Inflammatory macrophage treated with lipopolysaccharide for 4 hours (primary cell): Measurements from ENCODE around the gene DPP9.
"Not testable (repeated sequence)": the region's sequence is repeated elsewhere in the genome, so short reads cannot be mapped to it uniquely, and the experiment has no call there.

Experiments used
- DNase-seq: peaks from one replicate; pipeline ENCODE4 v3.0.0-alpha.2; 2020

Gene DPP9

DNA sequence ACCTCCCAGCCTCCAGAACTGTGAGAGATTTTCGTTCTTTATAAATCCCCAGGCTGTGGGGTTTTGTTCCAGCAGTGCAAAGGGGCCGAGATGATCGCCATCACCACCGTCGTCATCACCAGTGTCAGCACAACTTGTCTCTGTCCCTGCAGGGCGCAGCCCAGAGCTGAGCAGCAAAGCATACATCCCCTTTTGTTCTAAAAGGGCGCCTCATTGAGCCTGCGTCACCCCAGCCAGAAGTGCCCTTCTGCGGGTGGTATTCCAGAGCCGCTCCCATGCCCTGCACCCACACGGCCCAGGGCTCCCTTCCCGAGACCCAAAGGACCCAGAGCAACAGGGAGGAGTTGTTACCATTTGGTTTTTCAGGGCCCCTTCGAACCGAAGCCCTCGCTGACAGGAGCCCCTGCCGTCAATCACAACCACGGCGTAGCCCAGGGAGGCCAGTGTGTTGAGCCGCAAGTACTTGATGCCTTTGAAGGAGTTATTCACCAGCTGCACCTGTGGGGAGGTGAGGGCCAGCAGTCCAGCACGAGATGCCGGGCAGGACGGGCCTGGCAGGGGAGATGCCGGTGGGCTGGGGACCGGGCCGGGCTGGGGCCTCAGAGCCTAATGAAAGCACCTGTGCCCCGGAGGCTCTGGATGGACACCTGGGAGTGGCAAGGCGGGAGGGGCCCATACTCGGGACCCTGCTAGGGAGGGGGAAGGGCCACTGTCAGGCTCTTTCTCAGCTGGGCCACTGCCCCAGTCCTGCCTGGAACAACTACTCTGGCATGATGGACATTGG is 39.1 kb downstream of the DPP9 start:
- DNase-seq: no peak

DNA sequence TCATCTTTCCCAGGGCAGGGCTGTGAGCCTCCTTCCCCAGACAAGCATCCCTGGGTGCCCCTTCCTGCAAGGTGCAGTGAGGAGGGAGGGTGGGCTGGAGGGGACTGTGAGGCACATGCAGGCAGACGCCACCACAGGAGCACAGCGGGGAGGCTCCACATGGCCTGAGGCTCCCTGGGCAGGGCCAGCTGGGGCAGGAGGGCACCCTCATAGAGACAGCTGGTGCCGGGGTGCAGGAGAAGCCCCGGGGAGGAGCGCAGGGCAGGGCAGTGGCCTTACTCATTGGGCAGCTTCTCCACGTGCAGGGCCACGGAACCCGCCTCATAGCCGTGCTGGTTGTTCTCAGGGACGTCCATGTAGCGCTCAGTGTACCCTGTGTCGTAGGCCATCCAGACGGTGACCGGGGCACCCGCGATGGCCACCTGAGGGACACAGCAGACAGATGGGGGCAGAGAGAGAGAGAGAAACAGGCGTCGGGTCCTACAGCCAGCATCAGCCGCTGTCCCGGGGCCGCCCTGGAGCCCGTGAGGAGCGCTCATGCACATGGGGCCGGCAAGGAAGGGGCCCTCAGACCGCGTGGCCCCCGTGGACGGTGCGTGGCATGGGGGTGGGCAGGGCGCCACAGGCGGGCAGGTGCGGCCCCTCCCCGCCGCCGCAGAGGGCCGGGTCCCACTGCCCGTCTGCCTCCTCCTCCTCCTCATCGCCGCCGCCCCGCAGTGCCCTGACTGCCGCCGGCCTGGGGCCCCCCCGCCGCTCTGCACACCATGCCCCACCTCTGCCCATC is 41.0 kb downstream of the DPP9 start:
- no peak for DNase-seq

DNA sequence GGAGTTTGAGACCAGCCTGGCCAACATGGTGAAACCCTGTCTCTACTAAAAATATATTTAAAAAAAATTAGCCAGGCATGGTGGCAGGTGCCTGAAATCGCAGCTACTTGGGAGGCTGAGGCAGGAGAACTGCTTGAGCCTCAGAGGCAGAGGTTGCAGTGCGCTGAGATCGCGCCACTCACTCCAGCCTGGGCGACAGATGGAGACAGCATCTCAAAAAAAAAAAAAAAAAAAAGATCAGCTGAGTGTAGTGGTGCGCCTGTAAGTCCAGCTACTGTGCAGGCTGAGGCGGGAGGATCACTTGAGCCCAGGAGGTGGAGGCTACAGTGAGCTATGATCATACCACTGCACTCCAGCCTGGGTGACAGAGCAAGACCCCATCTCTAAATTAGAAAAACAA is 43.6 kb downstream of the DPP9 start:
- DNase-seq: not testable (repeated sequence)

DNA sequence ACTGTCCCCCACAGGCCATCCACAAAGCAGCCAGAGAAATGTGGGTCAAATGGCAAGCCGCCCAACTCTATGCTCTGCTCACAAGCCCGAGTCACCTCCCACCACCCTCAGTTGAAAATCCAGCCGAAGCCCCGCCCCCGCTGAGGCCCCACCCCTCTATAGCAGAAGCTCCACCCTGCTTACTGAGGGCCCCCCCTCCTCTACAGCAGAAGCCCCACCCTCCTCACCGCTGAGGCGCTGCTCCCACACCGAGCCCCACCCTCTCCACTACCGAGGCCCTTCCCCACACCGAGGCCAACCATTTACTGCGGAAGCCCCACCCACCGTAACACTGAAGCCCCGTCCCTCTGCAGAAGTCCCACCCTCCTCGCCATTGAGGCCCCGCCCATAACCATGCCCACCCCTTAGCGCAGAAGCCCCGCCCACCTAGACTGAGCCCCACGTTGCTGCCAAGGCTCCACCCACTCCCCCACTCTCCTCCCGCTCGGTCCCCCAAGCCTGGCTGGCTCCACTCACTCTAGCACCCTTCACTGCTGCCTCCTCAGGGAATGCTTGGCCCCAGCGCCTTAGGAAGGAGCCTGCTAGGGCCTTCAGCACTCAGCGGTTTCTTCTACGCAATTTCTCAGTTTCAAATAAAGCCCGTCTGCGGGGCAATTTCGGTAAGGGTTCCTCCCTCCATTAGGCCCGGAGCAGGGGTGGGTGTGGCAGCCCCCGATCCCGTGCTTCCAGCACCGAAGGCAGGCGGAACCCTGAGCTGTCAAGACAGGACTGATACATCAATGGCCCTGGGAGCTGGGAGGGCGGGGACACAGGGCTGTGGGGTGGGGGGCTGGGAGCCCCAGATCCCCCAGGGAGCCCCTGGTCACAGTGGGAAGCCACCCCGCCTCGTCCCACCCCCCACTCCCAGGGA is 44.5 kb downstream of the DPP9 start:
- DNase-seq: no peak

DNA sequence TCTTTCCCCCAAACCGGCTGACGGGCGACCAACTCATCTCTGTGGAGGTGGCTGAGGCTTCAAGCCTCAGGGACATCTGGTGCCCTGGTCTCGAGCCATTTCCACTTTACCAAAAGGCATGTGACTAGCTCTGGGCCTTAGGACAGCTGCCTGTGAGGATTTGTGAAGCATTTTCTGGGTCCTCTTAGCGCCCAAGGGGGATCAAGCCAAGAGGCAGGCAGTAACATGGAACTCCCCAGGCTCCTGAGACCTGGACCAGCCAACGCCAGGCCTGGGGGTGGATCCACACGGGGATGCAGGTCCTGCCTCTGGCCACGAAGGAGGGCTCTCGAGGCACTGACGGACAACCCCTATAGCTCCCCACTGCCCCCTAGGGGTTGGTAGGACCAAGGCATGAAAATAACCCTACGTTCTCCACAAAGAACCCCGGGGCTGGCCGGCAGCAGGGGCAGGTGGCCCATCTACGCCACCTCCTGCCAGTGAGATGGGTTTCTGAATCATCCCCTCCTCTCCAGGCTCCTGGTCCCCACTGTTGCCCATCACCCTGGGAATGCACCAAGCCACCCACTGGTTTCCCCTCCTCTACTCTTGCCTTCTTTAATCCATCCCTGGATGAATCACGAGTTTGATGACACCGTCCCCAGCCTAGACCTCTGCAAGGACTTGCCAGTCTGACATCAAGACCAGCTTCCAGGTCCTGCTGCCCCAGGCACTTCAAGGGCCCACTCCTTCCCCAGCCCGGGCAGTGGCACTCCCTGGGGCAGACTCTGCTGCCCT is 46.5 kb downstream of the DPP9 start:
- peak; percentile 46 for DNase-seq

DNA sequence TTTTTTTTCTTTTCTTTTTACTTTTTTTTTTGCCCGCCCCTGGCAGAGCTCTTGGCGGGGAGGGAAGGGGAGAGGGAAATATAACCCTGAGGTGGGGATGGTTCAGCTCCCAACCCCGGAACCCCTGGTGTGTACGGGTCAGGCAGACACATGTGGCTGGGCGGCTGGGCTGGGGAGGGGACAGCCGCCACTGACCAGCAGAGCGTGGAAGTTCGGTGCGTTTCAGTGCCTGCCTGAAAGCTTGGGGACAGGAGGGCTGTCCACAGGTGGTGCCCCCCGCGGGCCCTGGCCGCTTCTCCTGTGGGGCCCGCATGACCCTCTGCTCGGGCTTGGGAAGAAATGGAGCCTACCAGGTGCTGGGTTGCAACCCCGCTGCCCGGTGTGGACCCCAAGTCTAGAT is 48.3 kb downstream of the DPP9 start:
- no peak for DNase-seq

DNA sequence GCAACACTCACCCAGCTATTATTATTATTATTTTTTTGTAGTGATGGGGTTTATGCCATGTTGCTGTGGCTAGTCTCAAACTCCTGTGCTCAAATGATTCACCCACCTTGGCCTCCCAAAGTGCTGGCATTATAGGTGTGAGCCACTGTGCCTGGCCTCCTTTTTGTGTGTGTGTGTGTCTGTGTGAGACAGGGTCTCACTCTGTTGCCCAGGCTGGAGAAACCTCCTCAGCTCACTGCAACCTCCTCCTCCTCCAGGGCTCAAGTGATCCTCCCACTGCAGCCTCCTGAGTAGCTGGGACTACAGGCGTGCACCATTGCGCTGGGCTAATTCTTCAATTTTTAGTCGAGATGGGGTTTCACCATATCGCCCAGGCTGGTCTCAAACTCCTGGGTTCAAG is 49.9 kb downstream of the DPP9 start:
- no peak for DNase-seq

DNA sequence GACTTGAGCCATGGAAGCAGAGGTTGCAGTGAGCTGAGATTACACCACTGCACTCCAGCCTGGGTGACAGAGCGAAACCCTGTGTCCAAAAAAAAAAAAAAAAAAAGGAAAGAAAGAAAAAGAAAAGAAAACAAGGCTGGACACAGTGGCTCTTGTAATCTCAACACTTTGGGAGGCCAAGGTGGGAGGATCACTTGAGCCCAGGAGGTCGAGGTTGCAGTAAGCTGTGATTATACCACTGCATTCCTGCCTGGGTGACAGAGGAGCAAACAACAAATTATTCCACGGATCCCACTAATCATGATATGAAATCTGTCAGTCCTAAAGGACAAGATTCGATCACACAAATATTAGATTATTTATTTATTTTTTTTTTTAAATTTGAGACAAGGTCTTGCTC is 50.4 kb downstream of the DPP9 start:
- DNase-seq: no peak

DNA sequence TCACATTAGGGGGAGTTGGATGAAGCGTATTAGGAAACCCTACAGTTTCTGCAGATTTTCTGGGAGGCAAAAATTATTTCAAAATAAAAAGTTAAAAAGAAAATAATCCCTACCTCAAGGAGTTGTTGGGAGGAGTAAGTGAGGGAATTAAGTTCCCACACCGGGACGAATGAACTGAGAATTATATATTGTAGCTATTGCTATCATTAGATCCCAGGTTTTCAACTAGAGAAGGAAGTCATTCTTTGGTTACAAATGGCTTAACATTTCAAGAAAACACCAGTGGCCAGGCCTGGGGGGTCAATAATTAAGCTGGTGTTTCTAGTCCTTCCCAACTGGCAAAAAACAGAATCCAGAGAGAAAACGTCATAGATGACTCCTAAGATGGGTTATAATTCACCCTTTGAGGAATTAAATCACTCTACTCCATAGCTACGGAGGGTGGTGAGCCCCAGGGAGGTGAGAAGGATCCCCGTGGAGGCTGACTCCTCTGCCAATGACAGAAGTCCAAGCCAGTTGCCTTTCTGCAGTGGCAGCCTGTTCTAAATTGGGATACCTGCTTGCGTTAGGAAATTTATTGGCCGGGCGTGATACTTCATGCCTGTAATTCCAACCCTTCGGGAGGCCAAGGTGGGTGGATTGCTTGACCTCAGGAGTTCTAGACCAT is 52.3 kb downstream of the DPP9 start:
- no peak for DNase-seq

DNA sequence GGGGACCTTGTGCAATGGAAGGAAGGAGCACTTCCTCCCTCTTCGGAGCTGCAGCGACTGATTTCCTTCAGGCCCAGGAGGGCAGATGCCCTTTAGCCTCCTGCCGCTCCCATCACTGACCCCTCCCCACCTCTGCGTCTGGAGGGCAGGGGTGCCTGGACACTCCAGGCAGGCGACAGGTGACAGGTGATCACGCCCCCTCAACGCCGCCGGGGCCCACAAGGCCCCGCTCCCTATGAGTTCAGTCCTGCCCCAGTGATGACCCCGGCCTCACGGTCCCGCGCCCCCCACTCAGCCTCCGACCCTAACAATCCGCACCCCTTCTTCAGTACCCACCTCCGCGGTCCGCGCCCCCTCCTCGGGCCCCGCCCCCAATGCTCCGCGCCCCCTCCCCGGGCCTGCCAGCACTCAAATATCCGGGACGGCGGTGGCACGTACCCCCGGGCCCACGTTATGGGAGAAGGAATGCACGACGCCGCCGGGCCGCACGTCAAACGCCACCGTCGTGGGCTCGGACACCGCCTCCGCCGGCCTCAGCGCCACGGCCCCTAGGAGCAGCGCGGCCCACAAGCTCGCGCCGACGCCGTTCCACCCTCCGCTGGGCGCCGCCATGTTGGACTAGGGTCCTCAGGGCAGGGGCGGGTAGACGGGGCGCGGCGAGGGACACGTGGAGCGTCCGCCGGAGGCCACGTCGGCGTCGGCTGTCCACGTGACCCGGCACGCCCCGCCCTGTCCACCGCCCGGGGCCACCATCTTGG is 53.7 kb downstream of the DPP9 start, which contains the start of gene MYDGF:
MYDGF (minus strand) TSS at position 620 of the 758 bp plus-strand sequence; CDS start at position 612, 8 bp downstream.
- DNase-seq: peak; percentile 95

DNA sequence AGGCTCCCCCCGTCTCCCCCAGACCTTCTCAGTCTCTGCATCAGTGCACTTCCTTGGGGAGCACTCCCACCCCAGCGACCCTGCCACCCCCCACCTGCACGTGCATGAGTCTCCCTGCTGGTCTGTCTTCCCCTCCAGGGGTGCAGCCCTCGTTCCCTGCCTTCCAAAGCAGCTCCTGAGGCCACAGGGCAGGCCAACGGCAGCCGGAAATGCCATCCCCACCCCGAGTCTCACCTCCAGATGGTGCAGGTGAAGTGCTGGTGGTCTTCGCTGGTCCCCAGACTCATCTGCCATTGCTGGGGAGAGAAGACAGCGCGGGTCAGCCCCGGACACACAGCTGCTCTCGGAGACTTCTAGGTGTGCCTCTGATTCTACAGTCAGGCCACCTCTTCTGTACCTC is 59.0 kb downstream of the DPP9 start:
- no peak for DNase-seq

DNA sequence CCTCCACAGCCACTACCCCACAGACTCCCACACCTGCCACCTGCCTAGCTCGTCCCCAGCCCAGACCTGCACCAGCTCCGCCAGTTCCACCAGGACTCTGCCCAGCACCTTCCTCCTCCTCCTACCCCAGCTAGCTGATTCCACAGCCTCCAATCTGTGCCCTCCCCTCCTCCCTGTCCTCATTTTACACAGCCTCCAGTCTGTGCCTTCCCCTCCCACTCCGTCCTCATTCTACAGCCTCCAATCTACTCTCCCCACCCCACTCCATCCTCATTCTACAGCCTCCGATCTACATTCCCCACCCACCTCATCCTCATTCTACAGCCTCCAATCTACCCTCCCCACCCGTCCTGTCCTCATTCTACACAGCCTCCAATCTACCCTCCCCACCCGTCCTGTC is 60.8 kb downstream of the DPP9 start:
- DNase-seq: no peak

DNA sequence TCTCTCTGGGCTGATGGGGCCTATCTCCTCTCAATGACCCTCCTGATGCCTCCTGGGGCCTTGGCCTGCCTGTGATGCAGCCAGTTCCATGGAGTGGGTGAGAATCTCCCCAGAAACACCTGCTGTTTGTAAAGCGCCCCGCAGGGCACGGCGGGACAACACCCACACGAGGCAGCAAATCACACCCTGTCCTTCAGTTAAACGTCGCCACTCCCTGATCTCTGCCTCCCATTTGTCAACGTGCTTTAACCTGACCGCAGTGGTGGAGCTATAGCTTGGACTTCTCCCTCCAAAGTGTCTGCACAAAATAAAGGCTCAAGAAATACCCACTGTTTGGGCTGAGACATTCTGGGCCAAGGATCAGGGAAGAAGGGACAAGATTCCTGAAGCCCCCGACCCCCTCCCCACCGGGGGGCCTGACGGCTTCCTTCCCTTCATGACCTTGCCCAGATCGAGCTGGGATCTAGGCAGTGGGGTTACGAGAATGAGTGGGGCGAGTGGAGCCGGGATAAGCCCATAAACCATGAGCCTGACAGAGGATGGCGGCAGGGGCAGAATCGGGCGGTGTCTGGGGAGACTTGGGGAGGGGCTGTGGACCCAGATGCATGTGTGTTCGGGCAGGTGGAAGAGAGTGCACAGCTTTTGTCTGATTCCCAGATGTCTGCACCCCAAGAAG is 61.5 kb downstream of the DPP9 start:
- no peak for DNase-seq

DNA sequence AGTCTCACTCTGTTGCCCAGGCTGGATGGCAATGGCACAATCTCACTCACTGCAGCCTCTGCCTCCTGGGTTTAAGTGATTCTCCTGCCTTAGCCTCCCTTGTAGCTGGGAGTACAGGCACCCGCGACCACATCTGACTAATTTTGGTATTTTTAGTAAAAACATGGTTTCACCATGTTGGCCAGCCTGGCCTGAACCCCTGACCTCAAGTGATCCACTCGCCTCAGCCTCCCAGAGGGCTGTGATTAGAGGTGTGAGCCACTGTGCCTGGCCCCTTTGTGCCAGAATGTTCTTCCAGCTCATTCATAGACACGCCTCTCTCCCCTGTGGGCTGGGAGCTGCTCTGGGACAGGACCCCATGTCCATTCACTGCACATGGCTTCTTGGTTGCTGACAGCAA is 62.6 kb downstream of the DPP9 start:
- DNase-seq: no peak

DNA sequence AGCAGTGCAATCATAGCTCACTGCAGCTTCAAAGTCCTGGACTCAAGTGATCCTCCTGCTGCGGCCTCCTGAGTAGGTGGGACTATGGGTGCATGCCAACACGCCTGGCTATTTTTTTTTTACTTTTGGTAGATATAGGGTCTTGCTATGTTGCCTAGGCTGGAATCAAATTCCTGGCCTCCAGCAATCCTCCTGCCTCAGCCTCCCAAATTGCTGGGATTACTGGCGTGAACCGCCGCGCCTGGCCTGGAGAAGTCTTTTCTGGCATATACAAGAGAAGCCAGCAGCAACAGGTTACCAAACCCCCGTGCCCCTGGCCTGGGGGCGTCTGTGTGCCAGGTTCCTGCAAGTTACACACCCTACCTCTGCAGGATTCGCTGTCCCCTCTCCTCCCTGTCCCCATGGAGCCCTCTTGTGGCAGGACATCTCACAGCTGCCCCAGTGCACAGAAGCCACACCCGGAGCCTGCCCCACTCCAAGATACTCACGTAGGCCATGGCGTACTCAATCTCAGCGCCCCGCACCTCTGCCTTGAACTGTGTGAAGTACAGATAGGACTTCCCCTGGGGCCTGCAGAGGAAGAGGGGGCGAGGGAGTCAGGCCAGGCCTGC is 63.4 kb downstream of the DPP9 start:
- peak; percentile 26 for DNase-seq

DNA sequence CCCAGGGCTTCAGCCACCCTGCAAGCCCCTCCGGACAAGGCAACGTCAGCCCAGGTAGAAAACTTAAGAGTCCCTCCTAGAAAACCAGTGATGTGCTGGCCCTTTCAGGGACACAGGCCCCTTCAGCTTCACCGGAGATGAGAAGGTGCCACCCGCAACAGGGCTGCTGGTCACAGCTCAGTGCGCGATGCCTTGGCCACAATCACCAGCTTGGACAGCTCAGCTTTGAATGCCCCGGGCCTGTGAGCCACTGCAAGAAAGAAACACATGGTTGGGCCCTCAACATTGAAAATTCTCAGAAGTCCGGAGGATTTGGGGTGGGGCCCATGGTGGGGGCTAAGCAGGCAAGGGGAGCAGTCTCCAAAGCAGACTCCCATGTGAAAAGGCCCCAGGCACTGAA is 65.8 kb downstream of the DPP9 start:
- no peak for DNase-seq

DNA sequence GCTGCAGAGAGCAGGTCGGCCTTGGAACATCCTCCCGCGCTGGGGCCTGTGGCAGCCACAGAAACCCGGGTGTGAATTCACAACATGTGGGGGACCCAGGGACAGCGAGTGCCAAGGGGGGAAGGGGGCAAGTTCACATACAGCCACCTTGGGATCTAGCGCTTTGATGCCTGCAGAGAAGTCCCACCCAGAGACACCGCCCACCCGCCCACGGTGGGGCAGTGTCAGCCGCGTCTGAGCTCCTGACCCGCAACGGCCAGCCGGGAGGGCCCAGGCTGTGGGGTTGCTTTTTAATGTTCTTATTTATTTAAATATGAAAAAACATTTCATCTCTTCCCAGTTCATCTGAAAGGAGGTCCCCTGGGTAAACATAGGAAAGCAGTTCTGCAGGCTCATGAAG is 66.4 kb downstream of the DPP9 start:
- no peak for DNase-seq

DNA sequence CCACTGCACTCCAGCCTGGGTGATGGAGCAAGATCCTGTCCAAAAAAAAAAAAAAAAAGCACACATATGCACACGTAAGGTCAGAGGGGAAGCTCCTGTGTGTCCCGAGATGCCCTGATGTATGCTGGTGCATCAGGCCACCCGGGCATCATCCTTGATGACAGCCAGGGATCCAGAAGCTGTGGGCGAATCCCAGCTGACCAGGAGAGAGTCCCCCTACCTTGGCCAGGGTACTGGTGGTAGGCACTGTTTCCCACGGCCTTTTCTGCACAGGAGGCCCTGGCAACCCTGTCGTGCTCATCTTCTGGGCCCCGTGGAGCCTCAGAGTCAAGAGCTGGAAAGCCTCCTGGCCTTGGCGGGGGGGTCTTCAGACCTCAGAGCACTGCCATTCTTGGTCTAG is 67.5 kb downstream of the DPP9 start:
- no peak for DNase-seq

DNA sequence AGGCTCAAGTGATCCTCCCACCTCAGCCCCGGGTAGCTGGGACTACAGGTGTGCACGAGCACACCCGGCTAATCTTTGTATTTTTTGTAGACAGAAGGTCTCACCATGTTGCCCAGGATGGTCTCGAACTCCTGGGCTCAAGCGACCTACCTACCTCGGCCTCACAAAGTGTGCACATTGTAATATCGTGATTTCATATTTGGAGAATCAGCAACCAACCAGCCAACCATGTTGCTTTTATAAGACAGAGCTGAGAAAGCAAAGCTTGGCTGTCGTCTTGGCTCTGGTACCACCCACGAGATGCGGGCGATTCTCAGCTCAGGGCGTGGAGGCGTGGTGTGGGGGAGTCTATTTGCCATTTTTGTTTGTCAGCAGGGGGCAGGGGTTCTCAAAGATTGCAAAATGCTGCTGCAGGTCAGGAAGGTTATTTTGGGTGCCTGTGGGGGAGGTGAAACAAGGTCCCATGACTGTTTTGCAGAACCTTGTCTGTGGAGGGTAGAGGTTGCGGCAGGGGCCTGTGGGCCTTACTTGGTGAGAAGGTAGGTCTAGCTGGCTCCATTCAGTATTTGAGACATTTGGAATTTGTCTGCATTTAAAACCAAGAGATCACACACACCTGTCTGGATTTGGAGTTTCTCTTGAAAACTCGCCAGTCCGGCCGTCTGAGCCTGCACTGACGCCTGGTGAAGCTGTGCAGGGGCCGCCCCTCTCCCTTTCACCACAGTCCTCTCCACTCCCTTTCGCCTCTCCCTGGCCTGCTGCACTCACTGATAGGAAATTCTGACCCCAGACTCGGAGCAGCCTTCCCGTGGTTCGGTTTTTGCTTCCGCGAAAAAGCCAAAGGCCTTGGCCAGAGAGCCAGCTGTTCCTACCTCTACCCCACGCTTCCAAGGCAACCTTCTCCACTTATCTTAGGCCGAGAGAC is 68.9 kb downstream of the DPP9 start:
- no peak for DNase-seq
